Measurements from ENCODE around the gene FCRL2.
"Not testable (repeated sequence)": the region's sequence is repeated elsewhere in the genome, so short reads cannot be mapped to it uniquely, and the experiment has no call there.

FCRL2 gene

DNA sequence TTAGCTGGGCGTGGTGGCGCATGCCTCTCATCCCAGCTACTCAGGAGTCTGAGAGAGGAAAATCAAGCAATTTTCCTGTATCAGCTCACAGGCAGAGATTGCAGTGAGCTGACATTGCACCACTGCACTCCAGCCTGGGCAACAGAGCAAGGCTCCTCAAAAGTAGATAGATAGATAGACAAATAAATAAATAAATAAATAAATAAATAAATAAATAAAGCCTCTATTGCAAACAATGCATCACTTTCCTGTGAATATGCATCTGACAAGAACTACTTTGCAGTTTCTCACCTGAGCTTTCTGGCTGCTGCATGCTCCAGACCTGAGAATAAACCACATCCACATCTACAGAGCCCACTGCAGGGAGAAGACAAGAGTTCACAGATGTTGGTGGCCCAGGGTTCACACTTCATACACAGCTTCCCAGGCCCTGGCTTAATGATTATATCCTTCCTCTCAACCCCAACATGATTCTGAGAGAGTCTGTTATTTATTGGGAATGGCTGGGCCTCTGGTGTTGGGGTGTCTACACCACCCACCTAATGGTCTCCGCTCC is 28.6 kb downstream of the FCRL2 start:
- no peak for DNase-seq

DNA sequence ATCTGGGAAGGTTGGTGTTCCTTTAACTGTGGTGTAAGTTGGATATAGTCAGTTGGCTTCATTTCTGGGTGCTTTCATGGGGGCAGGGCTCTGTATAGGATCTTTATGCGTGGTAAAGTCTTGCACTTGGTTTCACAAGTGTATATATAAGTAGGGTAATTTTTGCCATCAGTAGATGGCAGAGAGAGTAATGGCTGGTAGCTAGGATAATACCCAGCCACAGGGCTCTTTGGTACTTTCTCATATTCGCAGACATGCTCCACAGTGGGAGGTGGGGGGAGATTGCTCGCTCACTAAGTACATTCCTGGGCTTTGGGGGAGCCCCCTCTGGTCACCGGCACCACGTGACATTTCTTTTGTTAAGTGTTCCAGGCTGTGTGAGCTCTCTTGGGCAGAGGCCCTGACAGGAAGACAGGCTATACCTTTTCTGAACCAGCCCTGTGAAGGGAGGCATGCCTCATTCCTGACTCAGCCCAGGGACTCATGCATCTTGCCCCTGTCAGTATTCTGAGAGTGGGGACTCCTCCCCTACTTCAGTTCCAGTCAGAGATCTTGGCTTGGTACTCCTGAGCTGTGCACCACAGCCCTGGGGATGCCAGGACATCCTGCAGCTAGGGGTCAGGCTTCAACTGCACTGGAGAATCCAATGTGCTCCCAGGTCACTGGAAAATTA is 37.6 kb downstream of the FCRL2 start:
- DNase-seq, result no peak

DNA sequence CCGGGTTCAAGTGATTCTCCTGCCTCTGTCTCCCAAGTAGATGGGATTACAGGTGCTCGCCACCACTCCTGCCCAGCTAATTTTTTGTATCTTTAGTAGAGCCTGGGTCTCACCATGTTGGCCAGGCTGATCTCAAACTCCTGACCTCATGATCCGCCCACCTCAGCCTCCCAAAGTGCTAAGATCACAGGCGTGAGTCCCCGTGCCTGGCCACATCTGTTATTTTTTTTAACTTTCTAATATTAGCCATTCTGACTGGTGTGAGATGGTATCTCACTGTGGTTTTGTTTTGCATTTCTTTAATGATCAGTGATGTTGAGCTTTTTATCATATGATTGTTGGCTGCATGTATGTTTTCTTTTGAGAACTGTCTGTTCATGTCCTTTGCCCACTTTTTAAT is 40.9 kb downstream of the FCRL2 start:
- DNase-seq, result not testable (repeated sequence)

DNA sequence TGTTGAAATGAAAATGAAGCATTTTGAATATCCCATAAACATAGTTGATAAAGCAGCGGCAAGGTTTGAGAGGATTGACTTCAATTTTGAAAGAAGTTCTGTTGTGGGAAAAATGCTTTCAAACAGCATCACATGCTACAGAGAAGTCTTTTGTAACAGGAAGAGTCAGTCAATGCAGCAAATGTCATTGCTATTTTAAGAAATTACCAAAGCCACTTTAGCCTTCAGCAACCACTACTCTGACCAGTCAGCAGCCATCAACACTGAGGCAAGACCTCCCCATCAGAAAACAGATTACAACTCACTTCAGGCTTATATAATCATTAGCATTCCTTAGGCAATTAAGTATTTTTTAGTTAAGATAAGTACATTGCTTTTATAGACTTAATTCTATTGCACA is 42.6 kb downstream of the FCRL2 start:
- DNase-seq, result no peak

DNA sequence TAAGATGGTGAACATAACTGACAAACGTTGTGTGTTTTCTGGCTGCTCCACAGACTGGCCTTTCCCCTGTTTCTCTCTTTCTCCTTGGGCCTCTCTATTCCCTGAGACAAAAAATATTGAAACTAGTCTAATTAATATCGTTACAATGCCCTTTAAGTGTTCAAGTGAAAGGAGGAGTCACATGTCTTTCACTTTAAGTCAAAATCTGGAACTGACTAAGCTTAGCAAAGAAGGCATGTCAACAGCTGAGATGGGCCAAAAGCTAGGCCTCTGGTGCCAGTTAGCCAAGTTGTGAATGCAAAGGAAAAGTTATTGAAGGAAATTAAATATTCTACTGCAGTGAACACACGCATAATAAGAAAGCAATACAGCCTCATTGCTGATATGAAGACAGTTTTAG is 44.2 kb downstream of the FCRL2 start:
- no peak for DNase-seq

DNA sequence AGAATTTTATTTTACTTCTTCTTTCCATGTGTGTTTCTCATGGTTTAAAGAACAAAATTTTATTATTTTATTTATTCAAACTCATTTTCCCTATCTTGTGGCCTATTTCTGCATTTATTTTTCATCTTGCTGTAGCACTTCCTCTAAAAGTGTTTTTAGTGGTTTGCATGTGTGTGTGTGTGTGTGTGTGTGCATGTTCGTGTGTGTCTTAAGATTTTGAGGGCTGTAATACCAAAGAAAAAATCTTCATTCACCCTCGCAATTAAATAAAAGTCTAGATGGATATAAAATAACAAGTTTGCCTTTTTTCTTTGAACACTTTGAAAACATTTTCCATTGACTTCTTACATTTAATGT is 51.7 kb downstream of the FCRL2 start:
- peak; percentile 58 for DNase-seq

DNA sequence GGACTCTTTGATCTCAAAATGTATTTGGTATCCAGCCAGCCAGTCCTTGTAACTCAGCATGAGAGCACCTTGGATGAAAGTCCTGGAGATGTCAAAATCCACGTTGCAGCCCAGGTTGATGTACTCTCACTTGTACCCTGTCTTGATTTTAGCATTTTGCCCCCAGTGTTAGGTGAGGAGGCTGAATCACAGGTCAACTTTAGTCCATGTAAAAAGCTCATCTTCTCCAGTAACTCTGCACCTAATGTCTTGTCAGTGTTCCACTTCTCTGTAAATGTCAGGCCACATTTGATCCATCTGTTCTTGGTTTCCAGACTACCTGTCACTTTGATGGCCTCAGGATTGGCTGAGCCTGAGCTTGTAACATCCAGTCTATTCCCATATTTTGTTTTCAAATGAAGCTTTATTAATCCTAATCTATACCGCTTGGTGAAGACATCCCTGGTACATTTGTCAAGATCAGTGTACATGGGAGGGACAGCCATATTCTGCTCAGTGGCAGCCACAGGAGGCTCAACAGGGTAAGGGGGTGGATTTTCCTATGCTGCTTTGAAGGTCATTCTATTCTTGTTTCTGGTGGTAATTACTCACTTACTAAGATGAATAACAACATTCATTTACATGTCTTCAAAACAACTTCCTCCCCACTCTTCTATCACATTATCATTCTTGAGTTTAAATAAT is 52.3 kb downstream of the FCRL2 start:
- DNase-seq, result no peak

DNA sequence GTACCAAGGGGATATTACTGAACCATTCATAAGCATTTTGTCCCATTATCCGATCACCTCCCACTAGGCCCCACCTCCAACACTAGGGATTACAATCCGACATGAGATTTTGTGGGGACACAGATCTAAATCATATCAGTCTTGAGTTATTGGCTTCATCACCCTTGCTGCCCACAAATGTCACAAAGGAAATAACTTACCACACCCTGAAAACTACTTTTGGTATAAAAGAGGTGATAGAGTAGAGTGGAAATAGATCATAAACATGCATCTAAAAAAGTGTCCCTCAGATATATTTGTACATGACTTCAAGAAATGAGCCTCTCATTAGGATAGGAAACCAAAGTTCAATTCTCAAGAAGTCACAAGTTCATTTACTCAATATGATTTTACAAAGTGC is 53.8 kb downstream of the FCRL2 start:
- DNase-seq, result peak; percentile 34

DNA sequence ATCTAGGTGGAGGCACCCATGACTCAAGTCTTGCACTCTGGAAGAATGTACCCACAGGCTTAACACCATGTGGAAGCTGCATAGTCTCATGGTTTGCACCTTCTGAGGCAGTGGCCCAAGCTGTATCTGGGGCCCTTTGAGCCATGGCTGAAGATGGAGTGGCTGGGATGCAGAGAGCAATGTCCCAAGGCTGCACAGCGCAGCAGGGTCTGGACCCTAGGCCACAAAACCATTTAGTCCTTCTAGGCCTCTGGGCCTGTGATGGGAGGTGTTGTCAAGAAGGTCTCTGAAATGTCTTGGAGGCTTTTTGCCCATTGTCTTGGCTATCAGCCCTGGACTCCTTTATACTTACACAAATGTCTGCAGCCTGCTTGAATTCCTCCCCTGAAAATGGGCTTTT is 54.9 kb downstream of the FCRL2 start:
- DNase-seq, result no peak

DNA sequence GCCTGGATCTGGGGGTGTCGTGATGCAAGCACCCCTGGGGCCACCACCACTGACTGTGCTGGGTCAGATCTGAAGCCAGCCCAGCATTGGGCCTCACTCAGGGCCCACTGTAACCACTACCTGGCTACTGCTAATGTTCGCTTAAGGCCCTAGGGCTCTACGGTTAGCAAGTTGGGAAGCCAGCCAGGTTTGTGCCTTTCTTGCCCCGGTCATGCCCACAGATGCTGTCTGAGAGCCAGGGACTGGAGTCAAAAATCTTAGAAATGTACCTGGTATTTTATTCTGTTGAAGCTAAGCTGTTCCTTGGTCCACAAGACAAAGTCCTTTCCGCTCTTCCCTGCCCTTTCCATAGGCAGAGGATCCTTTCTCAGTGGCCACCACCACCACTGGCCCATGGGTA is 61.2 kb downstream of the FCRL2 start:
- no peak for DNase-seq

DNA sequence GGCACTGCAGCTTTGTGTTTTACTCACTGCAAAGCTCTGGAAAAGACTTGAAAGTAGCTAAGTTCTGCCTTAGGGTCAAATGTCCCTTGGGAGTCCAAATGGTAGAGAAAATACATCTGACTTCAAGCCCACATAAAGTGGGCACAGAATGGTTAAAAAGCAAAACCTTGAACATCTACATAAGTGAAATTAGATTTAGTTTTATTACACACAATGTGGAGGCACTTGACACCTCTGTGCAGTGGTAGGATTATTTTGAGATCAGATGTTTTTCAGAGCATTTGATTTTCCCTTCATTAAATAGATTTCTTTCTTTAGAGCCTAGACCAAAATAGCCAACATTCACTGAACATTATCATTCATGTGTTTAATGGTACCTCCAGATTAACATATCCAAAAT is 65.1 kb downstream of the FCRL2 start:
- DNase-seq, result no peak

DNA sequence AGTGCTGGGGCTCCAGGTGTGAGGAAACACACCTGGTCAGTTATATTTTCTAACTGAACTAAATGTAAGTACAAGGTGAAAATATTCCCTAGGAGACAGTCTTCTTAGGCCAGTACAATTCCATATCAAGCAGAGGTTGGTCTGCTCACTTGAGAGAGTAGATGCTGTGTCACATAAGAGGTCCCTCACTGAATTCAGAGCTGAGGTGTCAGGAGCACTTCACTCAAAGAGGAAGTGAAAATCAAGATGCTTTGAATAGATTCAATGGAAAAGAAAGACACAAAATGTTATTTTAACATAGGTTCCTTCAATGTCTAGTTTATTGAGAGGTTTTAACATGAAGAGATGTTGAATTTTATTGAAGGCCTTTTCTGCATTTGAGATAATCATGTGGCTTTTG is 72.1 kb downstream of the FCRL2 start:
- DNase-seq, result no peak

DNA sequence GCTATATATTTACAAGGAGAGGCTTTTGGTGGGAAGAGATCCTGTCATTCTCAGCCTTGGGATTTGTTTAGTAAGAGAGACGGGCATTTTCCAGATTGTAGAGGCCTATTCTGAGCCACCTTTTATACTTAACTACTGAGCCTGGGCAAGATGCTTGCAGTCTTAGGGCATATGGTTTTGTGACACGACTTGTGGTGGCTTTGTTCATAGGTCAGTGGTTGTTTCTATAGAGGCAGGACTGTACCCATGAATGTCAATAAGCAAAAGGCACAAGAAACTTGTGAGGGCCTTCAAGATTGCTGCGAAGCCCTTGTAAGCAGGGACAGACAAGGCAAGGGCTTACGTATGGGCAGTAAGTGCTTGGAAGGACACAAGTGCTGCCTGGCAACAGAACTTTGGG is 73.0 kb downstream of the FCRL2 start:
- DNase-seq, result no peak

DNA sequence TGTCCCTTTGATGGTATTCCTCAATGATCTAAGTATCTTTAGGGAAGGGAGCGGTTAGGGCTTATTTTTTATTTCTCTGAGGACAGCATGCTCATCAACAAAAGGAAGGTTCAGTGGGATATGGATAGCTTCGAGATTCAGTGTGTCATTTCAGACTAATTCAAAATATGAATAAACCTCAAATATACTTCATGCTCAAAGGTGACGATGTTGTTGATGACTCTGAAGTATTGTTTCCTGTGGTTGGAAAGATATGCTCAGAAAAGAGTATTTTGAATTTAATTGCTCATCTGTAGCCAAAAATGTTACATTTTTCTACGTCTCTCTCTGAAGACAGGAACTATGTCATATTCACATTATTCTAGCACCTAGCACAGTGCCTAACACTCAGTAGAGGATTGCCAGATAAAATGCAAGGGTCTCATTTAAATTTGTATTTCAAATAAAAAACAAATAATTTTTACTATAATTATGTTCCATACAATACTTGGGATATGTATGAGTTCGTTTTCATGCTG is 74.6 kb downstream of the FCRL2 start:
- DNase-seq, result no peak

DNA sequence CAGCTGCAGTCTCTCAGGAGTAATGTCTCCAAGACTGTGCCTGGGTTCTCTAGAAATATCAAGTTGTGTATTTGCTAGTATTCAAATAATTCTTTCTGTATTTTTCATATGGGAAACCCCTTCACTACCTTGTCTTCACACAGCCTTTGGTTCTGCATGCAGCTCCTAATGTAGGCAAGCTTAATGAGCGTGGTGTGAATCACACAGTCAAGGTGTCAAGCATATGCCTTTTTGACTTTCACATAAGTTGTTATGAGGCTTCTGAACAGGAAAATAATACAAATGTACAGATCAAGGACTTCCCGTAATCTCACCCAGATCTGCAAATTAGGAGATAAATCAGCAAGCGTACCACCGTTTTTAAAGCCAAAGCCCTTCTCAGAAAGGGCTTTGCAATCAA is 76.2 kb downstream of the FCRL2 start, which contains the start of gene FCRL3:
Gene FCRL3 (minus strand): TSS at position 38 of the 400 bp plus-strand sequence. CDS start 280 bp downstream, outside the sequence.
- DNase-seq, result peak; percentile 30

DNA sequence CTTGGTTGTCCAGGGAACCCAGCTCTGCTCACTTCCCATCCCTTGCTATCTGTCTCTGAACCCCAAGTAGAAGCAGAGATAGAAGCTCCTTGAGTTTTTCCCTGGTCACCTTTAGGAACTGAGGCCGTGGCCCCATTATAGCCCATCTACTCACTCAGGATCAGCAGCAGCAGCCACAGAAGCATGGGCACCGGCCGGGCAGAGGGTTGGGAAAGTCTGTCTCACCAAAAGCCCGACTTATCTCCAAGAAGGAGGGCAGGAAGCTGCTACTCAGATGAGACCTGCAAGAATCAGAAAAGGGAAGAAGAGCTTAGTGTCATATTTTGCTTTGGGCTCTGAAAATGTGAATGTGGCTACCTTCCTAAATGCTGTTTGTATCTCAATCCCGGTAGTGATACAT is 76.6 kb downstream of the FCRL2 start:
- peak; percentile 8 for DNase-seq

DNA sequence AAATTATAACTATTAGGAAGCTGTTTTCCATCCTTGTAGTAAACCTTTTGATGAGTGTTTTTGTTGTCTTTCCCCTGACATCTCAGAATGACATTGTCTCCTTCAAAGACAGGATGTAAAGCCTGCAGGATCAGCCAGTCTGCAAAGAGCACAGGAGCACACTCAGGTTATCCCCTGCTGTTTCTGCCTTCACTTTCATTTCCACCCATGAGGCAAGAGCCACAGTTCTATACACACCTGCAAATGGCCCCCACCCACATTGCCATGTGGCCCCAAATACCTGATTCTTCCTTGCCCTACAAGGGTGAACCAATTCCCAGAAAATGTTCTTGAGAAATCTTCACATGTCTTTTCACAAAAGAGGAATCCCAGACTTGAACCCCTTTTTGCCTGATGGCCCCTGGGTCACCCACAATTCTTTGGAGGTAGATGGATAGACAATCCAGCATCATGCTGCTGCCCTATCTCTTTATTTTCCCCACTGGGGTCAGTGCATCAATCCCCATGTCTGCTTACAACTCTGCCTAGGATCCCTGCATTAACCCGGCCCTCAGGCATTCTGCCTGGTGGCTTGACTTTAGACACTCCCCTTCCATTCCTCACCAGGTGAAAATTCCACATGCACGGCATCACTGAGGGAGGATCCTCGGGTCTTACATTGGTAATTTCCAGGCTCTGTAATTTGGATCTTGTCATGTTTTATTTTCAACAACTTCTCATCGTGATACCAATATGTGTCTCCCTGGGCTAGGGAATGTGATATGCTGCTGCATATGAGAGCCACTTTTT is 79.0 kb downstream of the FCRL2 start:
- DNase-seq, result no peak

DNA sequence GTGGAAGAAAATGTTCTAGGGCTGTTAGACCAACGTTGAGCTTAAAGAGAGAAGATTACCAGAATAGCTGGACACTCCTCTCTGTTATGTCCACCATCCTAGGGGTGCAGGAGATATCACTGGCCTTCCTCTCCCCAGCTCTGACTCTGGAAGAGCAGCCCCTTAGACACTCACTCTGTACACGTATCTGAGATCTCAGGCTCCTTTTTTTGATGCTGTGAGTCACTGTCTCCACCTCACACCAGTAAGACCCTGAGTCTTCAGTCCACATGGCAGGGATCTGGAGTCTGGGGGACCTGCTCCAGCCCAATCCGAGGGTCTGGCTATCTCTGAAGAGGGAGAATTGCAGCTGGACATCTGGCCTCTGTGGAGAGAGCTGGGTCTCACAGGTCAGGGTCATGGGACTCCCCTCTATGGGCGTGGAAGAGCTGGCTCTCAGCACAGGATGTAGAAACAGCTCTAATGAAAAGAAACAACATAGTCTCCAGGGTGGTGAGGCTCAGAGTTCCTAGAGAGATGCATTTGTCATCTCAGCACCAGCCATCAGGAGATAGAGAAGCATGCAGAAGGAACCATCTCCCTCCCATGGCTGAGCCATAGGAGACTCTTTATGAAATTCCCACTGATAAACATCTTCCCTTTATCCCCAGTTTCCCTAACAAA is 79.8 kb downstream of the FCRL2 start:
- no peak for DNase-seq
